Upper lobe of left lung (tissue), 4 donors: ENCODE data around the gene TPPP.

Source experiments
- EP300 ChIP-seq, 4 donors: sonication (generic); formaldehyde crosslinking; IDR thresholded peaks; one replicate each; pipeline ENCODE4 v1.5.1; 2017; ENCODE audit warnings: antibody characterized with exemption in 4 of 4, control low read depth in 2 of 4
- TF ChIP-seq, protein P1 (sequence below), 6 experiments: fragments of 450-650 bp in 4 of 6; fragments of 200-600 bp in 2 of 6; sonication (generic) in 2 of 6; IDR thresholded peaks; one replicate each; pipeline ENCODE4 v1.5.1; 2016 to 2019; ENCODE audit warnings: antibody characterized with exemption in 6 of 6

DNA sequence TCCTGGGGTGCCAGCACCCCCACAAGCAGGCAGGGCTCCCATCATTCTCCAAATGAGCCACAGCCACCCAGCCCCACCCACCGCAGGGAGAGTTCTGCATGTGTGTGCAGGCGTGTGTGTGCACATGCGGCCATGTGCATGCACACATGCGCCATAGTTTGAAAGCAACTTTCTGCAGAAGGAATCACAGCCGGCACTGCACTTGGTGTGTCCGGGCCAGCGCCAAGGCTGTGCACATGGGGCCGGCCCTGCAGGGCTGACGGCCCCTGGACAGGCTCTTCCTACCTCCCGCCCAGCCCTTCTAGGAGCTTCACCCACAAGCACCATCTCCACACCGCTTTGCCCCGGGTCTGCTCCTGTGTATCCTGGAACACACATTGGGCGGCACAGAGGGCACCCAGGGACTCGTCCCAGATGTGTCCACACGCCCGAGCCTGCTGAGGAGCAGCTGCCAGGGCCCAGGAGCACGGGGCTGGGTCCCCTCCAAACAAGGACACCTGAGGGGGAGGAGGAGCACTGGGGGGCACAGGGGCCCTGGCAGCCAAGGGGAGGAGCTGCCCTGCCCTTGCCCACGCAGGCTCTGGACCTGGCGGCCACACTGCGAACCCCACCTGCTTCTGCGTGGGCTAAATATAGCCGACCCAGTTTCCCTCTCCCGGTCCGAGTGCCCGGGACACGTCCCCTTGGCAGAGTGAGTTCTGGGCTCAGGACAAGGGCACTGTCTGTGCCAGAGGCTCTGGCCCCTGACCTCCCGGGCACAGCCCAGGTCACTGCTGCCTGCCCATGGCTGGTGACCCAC is 19.1 kb downstream of the TPPP start:
- TF ChIP-seq, protein P1, sequence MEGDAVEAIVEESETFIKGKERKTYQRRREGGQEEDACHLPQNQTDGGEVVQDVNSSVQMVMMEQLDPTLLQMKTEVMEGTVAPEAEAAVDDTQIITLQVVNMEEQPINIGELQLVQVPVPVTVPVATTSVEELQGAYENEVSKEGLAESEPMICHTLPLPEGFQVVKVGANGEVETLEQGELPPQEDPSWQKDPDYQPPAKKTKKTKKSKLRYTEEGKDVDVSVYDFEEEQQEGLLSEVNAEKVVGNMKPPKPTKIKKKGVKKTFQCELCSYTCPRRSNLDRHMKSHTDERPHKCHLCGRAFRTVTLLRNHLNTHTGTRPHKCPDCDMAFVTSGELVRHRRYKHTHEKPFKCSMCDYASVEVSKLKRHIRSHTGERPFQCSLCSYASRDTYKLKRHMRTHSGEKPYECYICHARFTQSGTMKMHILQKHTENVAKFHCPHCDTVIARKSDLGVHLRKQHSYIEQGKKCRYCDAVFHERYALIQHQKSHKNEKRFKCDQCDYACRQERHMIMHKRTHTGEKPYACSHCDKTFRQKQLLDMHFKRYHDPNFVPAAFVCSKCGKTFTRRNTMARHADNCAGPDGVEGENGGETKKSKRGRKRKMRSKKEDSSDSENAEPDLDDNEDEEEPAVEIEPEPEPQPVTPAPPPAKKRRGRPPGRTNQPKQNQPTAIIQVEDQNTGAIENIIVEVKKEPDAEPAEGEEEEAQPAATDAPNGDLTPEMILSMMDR (IDR thresholded peaks at IDR 0.05): no peak
- TF ChIP-seq EP300 (IDR thresholded peaks at IDR 0.05): no peak
